HepG2 (cell line): Measurements from ENCODE around the gene TNS1. TPM values are rescaled to one million over a fixed set of nuclear protein-coding genes. Genes with fewer than 3 reads are reported as not detected.

Source experiments
- AHDC1 ChIP-seq: sonication (generic); formaldehyde crosslinking; IDR thresholded peaks from 2 replicates; pipeline ENCODE4 v1.5.1; 2020; ENCODE audit warnings: mild to moderate bottlenecking, missing genetic modification reagents, borderline replicate concordance
- ATAD3A ChIP-seq: sonication (generic); formaldehyde crosslinking; IDR thresholded peaks from 2 replicates; pipeline ENCODE4 v1.4.0; 2020; ENCODE audit warnings: missing genetic modification reagents
- CENPX ChIP-seq: sonication (generic); formaldehyde crosslinking; IDR thresholded peaks from 2 replicates; pipeline ENCODE4 v1.9.0; 2021; ENCODE audit warnings: mild to moderate bottlenecking, missing genetic modification reagents, moderate library complexity
- DPF2 ChIP-seq: sonication (generic); formaldehyde crosslinking; IDR thresholded peaks from 2 replicates; pipeline ENCODE4 v1.4.0; 2020; ENCODE audit warnings: mild to moderate bottlenecking, low read depth, missing genetic modification reagents, borderline replicate concordance
- FOXC1 ChIP-seq: sonication (generic); formaldehyde crosslinking; IDR thresholded peaks from 2 replicates; pipeline ENCODE4 v1.8.0; 2022; ENCODE audit warnings: mild to moderate bottlenecking, missing genetic modification reagents, borderline replicate concordance
- GATA4 ChIP-seq: sonication (generic); IDR thresholded peaks from 2 replicates; pipeline ENCODE4 v1.6.1; 2016; ENCODE audit warnings: antibody characterized with exemption, low read depth, borderline replicate concordance
- GTF2F1 ChIP-seq: fragments of 150-350 bp; IDR thresholded peaks from 2 replicates; pipeline ENCODE4 v1.6.1; 2014; ENCODE audit warnings: low read length
- KDM4B ChIP-seq: sonication (generic); formaldehyde crosslinking; IDR thresholded peaks from 2 replicates; pipeline ENCODE4 v1.4.0; 2020; ENCODE audit warnings: missing genetic modification reagents
- NCOA5 ChIP-seq: sonication (generic); formaldehyde crosslinking; IDR thresholded peaks from 2 replicates; pipeline ENCODE4 v1.4.0; 2020; ENCODE audit warnings: missing genetic modification reagents
- NFE2L1 ChIP-seq: sonication (generic); formaldehyde crosslinking; IDR thresholded peaks from 2 replicates; pipeline ENCODE4 v1.4.0; 2020; ENCODE audit warnings: missing genetic modification reagents, mild to moderate bottlenecking, borderline replicate concordance
- SMARCC2 ChIP-seq: fragments of 450-650 bp; IDR thresholded peaks from 2 replicates; pipeline ENCODE4 v1.6.1; 2017; ENCODE audit warnings: antibody characterized with exemption, mild to moderate bottlenecking
- ZNF563 ChIP-seq: sonication (generic); formaldehyde crosslinking; IDR thresholded peaks from 2 replicates; pipeline ENCODE4 v1.8.0; 2022; ENCODE audit warnings: mild to moderate bottlenecking, moderate library complexity, missing genetic modification reagents
- ZNF597 ChIP-seq: sonication (generic); formaldehyde crosslinking; IDR thresholded peaks from 2 replicates; pipeline ENCODE4 v1.5.0; 2020; ENCODE audit warnings: missing genetic modification reagents
- ZNF605 ChIP-seq: sonication (generic); formaldehyde crosslinking; IDR thresholded peaks from 2 replicates; pipeline ENCODE4 v1.8.0; 2022; ENCODE audit warnings: mild to moderate bottlenecking, missing genetic modification reagents
- ZSCAN31 ChIP-seq: sonication (generic); formaldehyde crosslinking; IDR thresholded peaks from 2 replicates; pipeline ENCODE4 v1.5.0; 2020; ENCODE audit warnings: low read depth, mild to moderate bottlenecking, missing genetic modification reagents
- polyA plus RNA-seq, 8 experiments: library from polyadenylated mRNA; depleted of rRNA in 3 of 8; stranded (reverse) in 7 of 8; unstranded in 1 of 8; fragments of >200 nt; fragmentation: Illumina TruSeq in 4 of 8; extraction: Trizol in 4 of 8; gene quantifications; 2 replicates each; pipeline versions ENCODE4 v1.2.1 to v1.2.3, GENCODE V29; 2011 to 2016; ENCODE audit warnings: low read depth in 4 of 8, missing spikeins in 1 of 8, mixed read lengths in 1 of 8; ENCODE audit not compliant: insufficient read depth in 1 of 8
- total RNA-seq, 5 experiments: library from RNA; depleted of rRNA; stranded (reverse); fragments of >200 nt; fragmentation: Illumina TruSeq; extraction: Trizol; gene quantifications; 2 replicates each; pipeline ENCODE4 v1.2.3, GENCODE V29; 2016; ENCODE audit warnings: low read depth in 1 of 5
- TF ChIP-seq, protein P1 (sequence below): sonication (generic); formaldehyde crosslinking; IDR thresholded peaks from 2 replicates; pipeline ENCODE4 v1.4.0; 2020; ENCODE audit warnings: mild to moderate bottlenecking, missing genetic modification reagents, borderline replicate concordance
- TF ChIP-seq, protein P2 (sequence below): sonication (generic); formaldehyde crosslinking; IDR thresholded peaks from 2 replicates; pipeline ENCODE4 v1.8.1; 2023; ENCODE audit warnings: mild to moderate bottlenecking, missing genetic modification reagents

TNS1 gene
- total and polyA plus RNA-seq, 2 of the 13 experiments (the other 11 are each of a cell fraction or from before 2014, with no cell fraction given), result 1.9 to 118 TPM

GRCh38 chr2:217899231-217900009 lies 103.4 kb downstream of the TNS1 start (continued):
- TF ChIP-seq, protein P1, sequence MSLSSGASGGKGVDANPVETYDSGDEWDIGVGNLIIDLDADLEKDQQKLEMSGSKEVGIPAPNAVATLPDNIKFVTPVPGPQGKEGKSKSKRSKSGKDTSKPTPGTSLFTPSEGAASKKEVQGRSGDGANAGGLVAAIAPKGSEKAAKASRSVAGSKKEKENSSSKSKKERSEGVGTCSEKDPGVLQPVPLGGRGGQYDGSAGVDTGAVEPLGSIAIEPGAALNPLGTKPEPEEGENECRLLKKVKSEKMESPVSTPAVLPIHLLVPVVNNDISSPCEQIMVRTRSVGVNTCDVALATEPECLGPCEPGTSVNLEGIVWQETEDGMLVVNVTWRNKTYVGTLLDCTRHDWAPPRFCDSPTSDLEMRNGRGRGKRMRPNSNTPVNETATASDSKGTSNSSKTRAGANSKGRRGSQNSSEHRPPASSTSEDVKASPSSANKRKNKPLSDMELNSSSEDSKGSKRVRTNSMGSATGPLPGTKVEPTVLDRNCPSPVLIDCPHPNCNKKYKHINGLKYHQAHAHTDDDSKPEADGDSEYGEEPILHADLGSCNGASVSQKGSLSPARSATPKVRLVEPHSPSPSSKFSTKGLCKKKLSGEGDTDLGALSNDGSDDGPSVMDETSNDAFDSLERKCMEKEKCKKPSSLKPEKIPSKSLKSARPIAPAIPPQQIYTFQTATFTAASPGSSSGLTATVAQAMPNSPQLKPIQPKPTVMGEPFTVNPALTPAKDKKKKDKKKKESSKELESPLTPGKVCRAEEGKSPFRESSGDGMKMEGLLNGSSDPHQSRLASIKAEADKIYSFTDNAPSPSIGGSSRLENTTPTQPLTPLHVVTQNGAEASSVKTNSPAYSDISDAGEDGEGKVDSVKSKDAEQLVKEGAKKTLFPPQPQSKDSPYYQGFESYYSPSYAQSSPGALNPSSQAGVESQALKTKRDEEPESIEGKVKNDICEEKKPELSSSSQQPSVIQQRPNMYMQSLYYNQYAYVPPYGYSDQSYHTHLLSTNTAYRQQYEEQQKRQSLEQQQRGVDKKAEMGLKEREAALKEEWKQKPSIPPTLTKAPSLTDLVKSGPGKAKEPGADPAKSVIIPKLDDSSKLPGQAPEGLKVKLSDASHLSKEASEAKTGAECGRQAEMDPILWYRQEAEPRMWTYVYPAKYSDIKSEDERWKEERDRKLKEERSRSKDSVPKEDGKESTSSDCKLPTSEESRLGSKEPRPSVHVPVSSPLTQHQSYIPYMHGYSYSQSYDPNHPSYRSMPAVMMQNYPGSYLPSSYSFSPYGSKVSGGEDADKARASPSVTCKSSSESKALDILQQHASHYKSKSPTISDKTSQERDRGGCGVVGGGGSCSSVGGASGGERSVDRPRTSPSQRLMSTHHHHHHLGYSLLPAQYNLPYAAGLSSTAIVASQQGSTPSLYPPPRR, result peak; percentile 67
- TF ChIP-seq GTF2F1 (no peak), ZNF605 (CRISPR knock-in tag) (no peak), ATAD3A (no peak), SMARCC2 (no peak), CENPX (no peak), KDM4B (CRISPR knock-in tag) (peak; percentile 36; the same call in 1 of the 2 replicates), ZSCAN31 (CRISPR knock-in tag) (no peak), DPF2 (CRISPR knock-in tag) (0 out of 2 replicates have a peak, but pooled peaks have one; percentile 49), FOXC1 (CRISPR knock-in tag) (0 out of 2 replicates have a peak, but pooled peaks have one; percentile 58), NCOA5 (no peak), AHDC1 (CRISPR knock-in tag) (no peak), GATA4 (no peak), NFE2L1 (no peak), ZNF563 (CRISPR knock-in tag) (0 out of 2 replicates have a peak, but pooled peaks have one; percentile 35), ZNF597 (CRISPR knock-in tag) (no peak)
- TF ChIP-seq, protein P2, sequence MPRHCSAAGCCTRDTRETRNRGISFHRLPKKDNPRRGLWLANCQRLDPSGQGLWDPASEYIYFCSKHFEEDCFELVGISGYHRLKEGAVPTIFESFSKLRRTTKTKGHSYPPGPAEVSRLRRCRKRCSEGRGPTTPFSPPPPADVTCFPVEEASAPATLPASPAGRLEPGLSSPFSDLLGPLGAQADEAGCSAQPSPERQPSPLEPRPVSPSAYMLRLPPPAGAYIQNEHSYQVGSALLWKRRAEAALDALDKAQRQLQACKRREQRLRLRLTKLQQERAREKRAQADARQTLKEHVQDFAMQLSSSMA (CRISPR knock-in tag), result 0 out of 2 replicates have a peak, but pooled peaks have one; percentile 17
